ENCODE data around the gene CLN3.
"Not testable (repeated sequence)": the region's sequence is repeated elsewhere in the genome, so short reads cannot be mapped to it uniquely, and the experiment has no call there.

Gene CLN3

DNA sequence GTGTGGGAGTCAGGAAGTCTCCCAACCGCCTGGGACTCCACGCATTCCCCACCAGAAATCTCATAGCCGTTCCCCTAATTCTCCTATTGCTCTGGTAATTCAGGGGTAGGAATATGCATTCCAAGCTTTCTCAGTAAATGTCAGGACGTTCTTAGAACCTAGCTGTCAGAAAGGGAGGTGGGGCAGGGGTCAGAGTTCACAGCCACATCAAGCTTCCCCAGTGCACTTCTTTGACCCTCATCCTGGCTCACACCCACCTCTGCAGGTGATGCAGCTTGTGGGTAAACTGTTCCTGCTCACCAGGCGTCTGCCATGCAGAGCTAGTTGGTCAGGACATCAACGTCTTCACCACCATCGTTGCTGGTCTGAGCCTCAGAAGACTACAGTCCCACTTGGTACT, 28.8 kb upstream of the CLN3 start:
- DNase-seq = no peak
- intact Hi-C loops (cut with DNase I) = no loop called here

DNA sequence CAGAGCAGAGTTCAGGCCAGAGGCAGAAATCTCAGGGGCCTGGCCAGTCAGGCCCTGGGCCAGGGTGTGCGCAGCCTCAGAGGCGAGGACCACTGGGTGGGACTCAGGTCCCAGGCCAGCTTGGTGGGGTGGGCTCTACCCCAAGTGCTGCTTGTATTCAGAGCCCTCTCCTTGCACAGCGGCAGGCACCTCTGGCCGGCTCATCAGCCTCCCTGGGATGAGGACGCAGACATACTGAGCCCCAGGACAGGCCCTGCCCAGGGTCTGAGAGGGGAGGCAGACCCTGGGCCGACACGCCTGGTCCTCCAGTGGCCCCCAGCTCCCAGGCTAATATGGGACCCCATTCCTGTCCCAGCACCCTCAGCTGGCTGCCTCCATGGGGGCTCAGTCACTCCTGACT, 22.4 kb upstream of the CLN3 start:
- intact Hi-C loops (cut with DNase I) = no loop called here
- no peak for DNase-seq

DNA sequence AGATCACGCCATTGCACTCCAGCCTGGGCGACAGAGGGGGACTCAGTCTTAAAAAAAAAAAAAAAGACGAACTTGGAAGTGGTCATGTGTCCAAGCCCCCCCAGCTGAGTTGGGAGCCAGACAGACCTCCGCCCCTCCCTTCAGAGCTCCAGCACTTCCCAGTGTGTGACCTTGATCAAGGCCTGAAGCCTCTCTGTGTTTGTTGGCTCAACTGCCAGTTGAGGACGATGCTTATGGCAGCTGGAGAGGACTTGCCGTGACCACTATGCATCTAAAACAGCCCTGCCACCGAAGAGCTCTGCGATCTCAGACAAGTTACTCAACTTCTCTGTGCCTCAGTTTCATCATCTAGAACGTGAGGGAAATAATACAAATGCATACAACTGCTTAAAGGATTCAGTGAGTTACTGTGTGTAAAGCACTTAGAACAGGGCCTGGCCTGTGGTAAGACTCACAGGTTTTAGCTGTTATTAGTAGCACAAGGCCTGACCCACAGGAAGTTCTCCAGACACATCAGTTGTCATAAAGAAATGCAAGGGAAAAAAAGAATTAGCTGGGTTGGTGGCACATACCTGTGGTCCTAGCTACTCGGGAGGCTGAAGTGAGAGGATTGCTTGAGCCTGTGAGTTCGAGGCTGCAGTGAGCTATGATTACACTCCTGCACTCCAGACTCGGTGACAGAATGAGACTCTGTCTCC, 21.8 kb upstream of the CLN3 start:
- DNase-seq = no peak
- intact Hi-C loops (cut with DNase I) = no loop called here

- intact Hi-C loops (cut with DNase I) = no loop called here
- DNase-seq = no peak
These were observed 20.2 kb upstream of the CLN3 start for GRCh38 chr16:28511801-28512789.

- intact Hi-C loops (cut with DNase I) = no loop called here
- no peak for DNase-seq
These were observed 19.2 kb upstream of the CLN3 start for GRCh38 chr16:28511031-28511430.

DNA sequence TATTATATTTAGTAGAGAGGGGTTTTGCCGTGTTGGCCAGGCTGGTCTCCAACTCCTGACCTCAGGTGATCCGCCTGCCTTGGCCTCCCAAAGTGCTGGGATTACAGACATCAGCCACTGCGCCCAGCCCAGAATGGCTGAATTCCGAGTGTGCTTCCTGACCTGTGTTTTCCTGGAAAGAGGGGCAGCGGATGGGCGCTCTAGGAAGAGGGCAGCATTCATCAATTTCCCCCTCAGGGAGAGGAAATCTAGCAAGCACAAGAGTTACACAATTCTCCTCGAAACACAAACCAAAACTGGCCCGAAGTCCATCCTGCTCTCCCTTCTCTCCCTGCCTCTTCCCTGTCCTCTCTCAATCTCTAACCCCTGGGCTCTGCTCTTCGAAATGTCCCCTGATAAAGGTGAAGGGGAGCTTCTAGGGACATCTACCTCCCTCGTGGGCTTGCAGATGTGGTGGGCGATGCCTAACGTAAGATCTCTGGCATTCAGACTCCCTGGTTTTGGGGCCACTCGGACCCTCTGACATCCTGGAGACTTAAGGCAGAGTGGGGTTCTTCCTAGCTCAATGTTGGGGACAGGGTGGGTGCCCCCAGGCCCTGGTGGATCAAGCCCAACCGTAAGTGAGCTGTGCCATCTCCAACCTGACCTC, 13.7 kb upstream of the CLN3 start:
- intact Hi-C loops (cut with DNase I) = no loop called here
- no peak for DNase-seq

DNA sequence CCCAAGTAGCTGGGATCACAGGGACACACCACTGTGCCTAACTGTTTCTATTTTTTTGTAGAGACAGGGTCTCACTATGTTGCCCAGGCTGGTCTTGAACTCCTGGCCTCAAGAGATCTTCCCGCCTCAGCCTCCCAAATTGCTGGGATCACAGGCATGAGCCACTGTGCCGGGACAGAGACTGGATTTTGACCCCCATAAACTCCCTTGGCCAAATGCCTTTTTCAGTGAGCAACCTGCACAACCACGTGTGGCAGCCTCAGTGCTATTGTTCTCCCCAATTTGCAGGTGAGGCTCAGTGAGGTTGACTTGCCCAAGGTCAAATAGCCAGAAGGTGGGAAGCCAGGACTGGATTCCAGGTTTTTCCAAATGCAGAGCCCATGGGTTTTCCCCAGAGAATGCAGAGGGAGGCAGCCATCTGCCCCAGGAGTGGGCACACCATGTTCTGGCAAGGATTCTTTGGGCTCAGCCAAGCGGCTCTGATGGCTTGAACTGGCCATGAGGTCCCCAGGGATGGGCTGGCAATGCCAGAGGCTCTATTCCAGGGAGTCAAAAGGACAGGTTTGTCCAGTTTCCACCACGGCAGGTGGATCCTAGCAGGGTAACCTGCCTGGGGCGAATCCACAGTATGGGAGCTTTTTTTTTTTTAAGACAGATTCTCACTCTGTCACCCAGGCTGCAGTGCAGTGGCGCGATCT, 13.0 kb upstream of the CLN3 start:
- DNase-seq = no peak

GRCh38 chr16:28503470-28504259, 11.8 kb upstream of the CLN3 start:
- intact Hi-C loops (cut with DNase I) = no loop called here
- DNase-seq = peak in 1 of 10 donors; percentile 77

More for the DNA sequence above, 13.0 kb upstream of the CLN3 start:
- intact Hi-C loops (cut with DNase I) = no loop called here

- intact Hi-C loops (cut with DNase I) = no loop called here
- DNase-seq = no peak
These were observed 10.4 kb upstream of the CLN3 start for GRCh38 chr16:28502290-28502689.

GRCh38 chr16:28501258-28502232, 9.7 kb upstream of the CLN3 start:
- DNase-seq = peak in 1 of 10 donors; percentile 74
- intact Hi-C loops (cut with DNase I) = no loop called here

- intact Hi-C loops (cut with DNase I); DNase-seq: not testable (repeated sequence)
These were observed 8.8 kb upstream of the CLN3 start for GRCh38 chr16:28500476-28501180.

DNA sequence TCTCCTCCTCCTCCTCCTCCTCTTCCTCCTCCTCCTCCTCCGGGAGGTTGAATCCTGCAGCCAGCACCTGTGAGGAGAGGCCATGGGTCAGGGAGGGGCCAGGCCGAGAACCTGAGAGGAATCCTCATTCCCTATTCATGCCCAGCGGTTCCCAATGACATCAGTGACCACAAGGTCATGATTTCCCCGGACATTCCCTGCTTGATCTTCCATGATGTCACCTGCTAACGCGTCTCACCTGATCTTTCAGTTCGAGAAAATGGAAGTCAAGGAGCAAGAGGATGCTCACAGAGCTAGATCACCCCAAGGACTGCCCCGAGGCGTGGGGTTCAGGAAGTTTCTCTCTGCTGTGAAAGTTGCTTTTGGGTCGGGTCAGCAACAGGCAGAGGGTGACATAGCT, 8.0 kb upstream of the CLN3 start:
- DNase-seq = no peak
- intact Hi-C loops (cut with DNase I) = loop anchor here (10.0 kb wide), 1 partner anchor 55 kb away; the partner anchor contains the start of gene SGF29

DNA sequence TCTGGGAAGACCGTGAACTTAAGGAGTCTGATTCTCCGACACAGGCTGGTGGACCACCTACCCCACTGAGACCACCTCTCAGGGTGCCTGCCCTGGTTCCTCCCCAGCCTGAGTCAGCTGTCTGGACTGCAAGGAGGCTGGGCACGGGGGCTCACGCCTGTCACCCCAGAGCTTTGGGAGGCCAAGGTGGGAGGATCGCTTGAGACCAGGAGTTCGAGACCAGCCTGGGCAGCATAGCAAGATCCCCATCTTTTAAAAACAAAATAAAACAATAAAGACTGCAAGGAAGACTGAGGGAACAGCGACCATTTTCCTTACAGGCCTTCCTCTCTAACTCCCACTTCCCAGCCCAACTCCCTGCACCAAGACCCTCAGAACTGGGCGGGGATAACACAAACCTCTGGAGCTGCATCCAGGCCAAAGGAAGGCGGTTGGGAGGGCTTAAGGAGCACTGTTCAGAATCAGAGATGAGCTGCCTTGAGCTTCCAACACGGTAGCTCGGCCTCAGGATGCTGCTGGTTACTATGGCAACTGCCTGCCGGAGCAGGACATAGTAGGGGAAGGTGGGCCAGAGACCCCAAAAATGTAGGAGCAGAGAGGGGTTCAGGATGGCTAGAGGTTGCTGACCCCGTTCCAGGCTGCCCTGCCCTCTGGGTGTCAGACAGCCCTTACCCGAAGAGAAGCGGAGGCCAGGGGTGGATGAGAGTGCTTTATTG, 7.0 kb upstream of the CLN3 start:
- intact Hi-C loops (cut with DNase I) = loop anchor here (10.0 kb wide), 1 partner anchor 56 kb away; the partner anchor contains the start of gene SGF29
- DNase-seq = no peak

DNA sequence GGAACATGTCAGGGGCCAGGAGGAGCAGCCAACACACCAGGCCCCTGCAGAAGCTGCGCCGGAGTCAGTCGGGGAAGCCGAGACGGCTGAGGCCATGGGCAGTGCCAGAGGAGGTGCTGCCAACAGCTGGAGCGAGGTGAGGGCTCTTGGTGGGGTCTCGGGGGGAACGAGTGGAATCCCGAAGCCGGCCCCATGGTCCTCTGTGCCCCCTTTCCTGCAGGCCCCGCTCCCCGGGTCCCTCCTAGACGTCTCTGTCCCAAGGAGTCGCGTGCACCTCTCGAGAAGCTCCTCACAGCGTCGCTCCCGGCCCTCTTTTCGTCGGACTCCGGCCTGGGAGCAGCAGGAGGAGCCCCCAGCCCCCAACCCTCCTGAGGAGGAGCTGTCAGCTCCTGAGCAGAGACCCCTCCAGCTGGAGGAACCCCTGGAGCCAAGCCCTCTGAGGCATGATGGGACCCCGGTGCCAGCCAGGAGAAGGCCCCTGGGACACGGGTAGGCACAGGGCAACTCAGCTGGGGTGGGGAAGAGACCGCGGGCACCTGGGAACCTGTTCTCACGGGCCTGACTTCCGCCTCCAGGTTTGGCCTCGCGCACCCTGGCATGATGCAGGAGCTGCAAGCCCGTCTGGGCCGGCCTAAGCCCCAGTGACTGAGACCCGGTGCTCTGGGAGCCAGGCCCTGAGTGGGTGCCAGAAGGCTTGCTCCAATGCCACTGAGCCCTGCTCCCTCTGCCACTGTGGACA, 6.2 kb upstream of the CLN3 start:
- intact Hi-C loops (cut with DNase I) = loop anchor here (10.0 kb wide), 1 partner anchor 57 kb away; the partner anchor contains the start of gene SGF29
- no peak for DNase-seq

- DNase-seq = no peak
- intact Hi-C loops (cut with DNase I) = loop anchor here (10.0 kb wide), 1 partner anchor 57 kb away; the partner anchor contains the start of gene SGF29
These were observed 5.5 kb upstream of the CLN3 start for GRCh38 chr16:28497386-28497785.

GRCh38 chr16:28496844-28497243, 5.0 kb upstream of the CLN3 start:
- no peak for DNase-seq
- intact Hi-C loops (cut with DNase I) = loop anchor here (10.0 kb wide), 1 partner anchor 58 kb away; the partner anchor contains the start of gene SGF29

Data from posterior cingulate gyrus (tissue), 11 donors.